ENCODE results near the gene THAP10. TPM values are rescaled to one million over a fixed set of nuclear protein-coding genes. Genes with fewer than 3 reads are reported as not detected.

THAP10 gene
- total and polyA plus RNA-seq, 12 donors, result 0.97 to 5.6 (median 3.7) TPM

DNA sequence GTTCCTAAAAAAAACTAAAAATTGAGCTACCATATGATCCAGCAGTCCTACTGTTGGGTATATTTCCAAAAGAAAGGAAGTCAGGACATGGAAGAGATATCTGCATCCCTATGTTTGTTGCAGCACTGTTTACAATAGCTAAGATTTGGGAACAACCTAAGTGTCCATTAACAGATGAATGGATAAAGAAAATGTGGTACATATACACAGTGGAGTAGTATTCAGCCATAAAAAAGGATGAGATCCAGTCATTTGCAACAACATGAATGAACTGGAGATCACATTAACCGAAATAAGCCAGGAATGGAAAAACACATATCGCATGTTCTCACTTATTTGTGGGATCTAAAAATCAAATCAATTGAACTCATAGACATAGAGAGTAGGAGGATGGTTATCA lies 29.9 kb upstream of the THAP10 start:
- 96 to 100% (median 97%) methylated on average over 2 of the region's 2 CpGs for WGBS, 4 donors
- no peak overlapping the region for H3K4me3 ChIP-seq

DNA sequence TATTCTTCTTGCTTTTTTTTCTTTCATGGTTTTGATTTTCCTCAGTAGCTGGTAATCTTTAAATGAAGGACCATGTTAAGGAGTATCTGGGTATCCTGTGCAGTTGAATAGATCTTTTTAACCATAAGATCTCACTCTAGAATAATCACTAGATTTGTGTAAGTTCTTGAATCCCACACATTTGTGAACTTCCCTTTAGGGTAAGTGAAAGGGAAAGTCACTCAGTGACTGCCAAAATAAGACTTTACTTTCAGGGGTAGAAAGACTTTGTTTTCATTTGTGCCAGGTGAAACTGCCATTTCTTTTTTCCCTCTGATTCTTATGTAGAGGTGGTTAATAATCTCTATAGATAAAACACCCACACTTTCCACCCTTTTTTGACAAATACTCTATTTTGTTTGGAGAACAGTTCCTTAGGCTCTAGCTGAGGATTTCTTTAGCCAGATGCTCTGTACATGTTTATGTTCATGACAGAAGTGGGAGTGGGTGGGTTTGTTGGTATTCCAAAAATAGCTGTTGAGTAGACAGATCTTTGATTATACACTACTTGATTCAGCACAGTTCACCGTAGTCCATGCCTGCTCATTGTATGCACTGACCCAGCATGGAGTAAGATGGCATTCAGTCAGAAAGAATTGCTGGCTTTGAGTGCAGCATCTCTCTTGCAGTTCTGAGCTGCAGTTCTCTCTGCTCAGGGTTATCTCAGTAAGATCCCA lies 28.9 kb upstream of the THAP10 start:
- 17 to 64% (median 64%) methylated on average over 1 of the region's 1 CpG for WGBS, 4 donors
- DNase-seq, result no peak
- H3K36me3 ChIP-seq (replicated peaks in 1 of 2), result no peaks in the 10 kb centered on the region
- TF ChIP-seq, protein P1, sequence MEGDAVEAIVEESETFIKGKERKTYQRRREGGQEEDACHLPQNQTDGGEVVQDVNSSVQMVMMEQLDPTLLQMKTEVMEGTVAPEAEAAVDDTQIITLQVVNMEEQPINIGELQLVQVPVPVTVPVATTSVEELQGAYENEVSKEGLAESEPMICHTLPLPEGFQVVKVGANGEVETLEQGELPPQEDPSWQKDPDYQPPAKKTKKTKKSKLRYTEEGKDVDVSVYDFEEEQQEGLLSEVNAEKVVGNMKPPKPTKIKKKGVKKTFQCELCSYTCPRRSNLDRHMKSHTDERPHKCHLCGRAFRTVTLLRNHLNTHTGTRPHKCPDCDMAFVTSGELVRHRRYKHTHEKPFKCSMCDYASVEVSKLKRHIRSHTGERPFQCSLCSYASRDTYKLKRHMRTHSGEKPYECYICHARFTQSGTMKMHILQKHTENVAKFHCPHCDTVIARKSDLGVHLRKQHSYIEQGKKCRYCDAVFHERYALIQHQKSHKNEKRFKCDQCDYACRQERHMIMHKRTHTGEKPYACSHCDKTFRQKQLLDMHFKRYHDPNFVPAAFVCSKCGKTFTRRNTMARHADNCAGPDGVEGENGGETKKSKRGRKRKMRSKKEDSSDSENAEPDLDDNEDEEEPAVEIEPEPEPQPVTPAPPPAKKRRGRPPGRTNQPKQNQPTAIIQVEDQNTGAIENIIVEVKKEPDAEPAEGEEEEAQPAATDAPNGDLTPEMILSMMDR (IDR thresholded peaks at IDR 0.05), result no peak
- no peak for TF ChIP-seq POLR2A (IDR thresholded peaks at IDR 0.05)
- intact Hi-C loops (cut with DNase I), result no loop called here
- H3K4me3 ChIP-seq, result no peak overlapping the region
- no peak overlapping the region for H3K27ac ChIP-seq
- H3K4me1 ChIP-seq (replicated peaks in 1 of 2), result peaks cover 0 to 7% of the 10 kb centered on the region in 2 donors
- no peaks in the 10 kb centered on the region for H3K9me3 ChIP-seq (replicated peaks in 1 of 3)
- no peaks in the 10 kb centered on the region for H3K27me3 ChIP-seq

More for the DNA sequence above, 29.9 kb upstream of the THAP10 start:
- no peaks in the 10 kb centered on the region for H3K36me3 ChIP-seq (replicated peaks in 1 of 2)
- intact Hi-C loops (cut with DNase I), result no loop called here
- no peak for DNase-seq
- TF ChIP-seq, protein P1 (IDR thresholded peaks at IDR 0.05), result no peak
- TF ChIP-seq POLR2A (IDR thresholded peaks at IDR 0.05), result no peak
- H3K27me3 ChIP-seq, result no peaks in the 10 kb centered on the region
- no peaks in the 10 kb centered on the region for H3K9me3 ChIP-seq (replicated peaks in 1 of 3)
- no peak overlapping the region for H3K27ac ChIP-seq
- H3K4me1 ChIP-seq (replicated peaks in 1 of 2), result peaks cover 0 to 7% of the 10 kb centered on the region in 2 donors

DNA sequence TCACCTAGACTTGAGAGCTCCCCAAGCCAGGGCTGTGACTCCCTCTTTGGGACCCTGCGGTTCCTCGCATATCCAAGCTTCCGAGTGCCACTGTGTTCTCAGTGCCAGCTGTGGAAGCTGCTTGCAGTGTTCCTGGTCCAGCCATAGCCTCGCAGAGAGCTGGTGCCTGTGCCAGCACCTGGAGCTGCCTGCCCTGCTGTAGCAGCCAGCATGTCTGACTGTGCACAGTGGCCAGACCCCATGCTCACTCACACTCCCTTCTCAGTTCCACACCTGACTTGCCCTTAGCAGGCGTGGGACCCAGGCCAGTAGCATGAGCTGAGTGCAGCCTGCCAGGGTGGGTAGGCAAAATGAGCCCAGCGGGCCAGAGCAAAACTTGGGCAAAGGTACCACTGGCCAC lies 25.7 kb upstream of the THAP10 start:
- 96 to 100% (median 98%) methylated on average over 2 to 6 of the region's 6 CpGs for WGBS, 4 donors
- peaks cover 0 to 7% of the 10 kb centered on the region in 2 donors for H3K4me1 ChIP-seq (replicated peaks in 1 of 2)
- no peaks in the 10 kb centered on the region for H3K9me3 ChIP-seq (replicated peaks in 1 of 3)
- TF ChIP-seq POLR2A (IDR thresholded peaks at IDR 0.05), result no peak
- TF ChIP-seq, protein P1 (IDR thresholded peaks at IDR 0.05), result no peak
- H3K4me3 ChIP-seq, result no peak overlapping the region
- no peaks in the 10 kb centered on the region for H3K27me3 ChIP-seq
- no peak for DNase-seq
- H3K27ac ChIP-seq, result no peak overlapping the region
- H3K36me3 ChIP-seq (replicated peaks in 1 of 2), result no peaks in the 10 kb centered on the region
- intact Hi-C loops (cut with DNase I), result no loop called here

DNA sequence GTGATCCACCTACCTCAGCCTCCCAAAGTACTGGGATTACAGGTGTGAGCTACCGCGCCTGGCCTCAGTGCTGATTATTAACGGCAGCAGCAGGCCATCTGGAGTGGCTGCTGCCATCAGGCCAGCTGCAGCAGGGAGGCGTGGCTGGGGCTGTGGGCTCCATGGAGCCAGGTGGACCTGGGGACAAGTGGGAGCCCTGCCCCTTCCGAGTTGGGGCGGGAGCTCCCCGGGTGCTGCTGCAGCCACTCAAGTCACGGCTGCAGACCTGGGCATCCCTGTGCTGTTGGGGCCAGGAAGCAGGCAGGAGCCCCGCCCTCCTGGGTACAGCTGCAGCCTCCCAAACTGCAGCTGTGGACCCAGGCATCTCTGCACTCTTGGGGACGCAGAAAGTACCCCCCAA lies 24.3 kb upstream of the THAP10 start:
- no peak for DNase-seq
- no peak overlapping the region for H3K4me3 ChIP-seq
- no peak for TF ChIP-seq POLR2A (IDR thresholded peaks at IDR 0.05)
- TF ChIP-seq, protein P1 (IDR thresholded peaks at IDR 0.05), result no peak
- peaks cover 0 to 7% of the 10 kb centered on the region in 2 donors for H3K4me1 ChIP-seq (replicated peaks in 1 of 2)
- intact Hi-C loops (cut with DNase I), result no loop called here
- H3K9me3 ChIP-seq (replicated peaks in 1 of 3), result no peaks in the 10 kb centered on the region
- 92 to 95% (median 94%) methylated on average over 7 to 10 of the region's 10 CpGs; no CpG with 5 or more reads in 1 of the 4 donors for WGBS, 4 donors
- H3K27ac ChIP-seq, result no peak overlapping the region
- no peaks in the 10 kb centered on the region for H3K27me3 ChIP-seq
- H3K36me3 ChIP-seq (replicated peaks in 1 of 2), result no peaks in the 10 kb centered on the region

Data from adrenal gland (tissue), 12 donors.